ENCODE results near the gene WARS2. TPM values are rescaled to one million over a fixed set of nuclear protein-coding genes. Genes with fewer than 3 reads are reported as not detected.

WARS2 gene
- polyA plus RNA-seq, 1 experiment, result 12.6 TPM

GRCh38 chr1:118992868-118993699 lies 147.4 kb downstream of the WARS2 start:
- no peak for TF ChIP-seq CTCF (IDR thresholded peaks at IDR 0.05; ENCODE audit: low read depth, low read length)
- CTCF ChIA-PET, result interaction anchor here (2.2 kb wide), 1 partner anchor 16 kb away, joined by 9 read pairs; no protein-coding TSS in a partner anchor
- POLR2A ChIA-PET, result no interaction called here
- Histone ChIP-seq H3K27ac (ENCODE audit: low read depth, low read length) (no peak overlapping the region), H3K4me3 (ENCODE audit: low read depth, low read length) (no peak overlapping the region), H3K27me3 (ENCODE audit: control insufficient read depth, insufficient read depth, low read length) (peaks cover 98% of the 10 kb centered on the region), H3K9me3 (ENCODE audit: control insufficient read depth, insufficient read depth, low read length) (peaks cover 2% of the 10 kb centered on the region; the same call in 1 of the 2 replicates)
- no peak for DNase-seq (ENCODE audit: low read depth, low spot score)

GRCh38 chr1:118992237-118992825 lies 148.1 kb downstream of the WARS2 start:
- H3K27ac ChIP-seq (ENCODE audit: low read depth, low read length), result no peak overlapping the region
- H3K27me3 ChIP-seq (ENCODE audit: control insufficient read depth, insufficient read depth, low read length), result peaks cover 99% of the 10 kb centered on the region
- no peak for TF ChIP-seq CTCF (IDR thresholded peaks at IDR 0.05; ENCODE audit: low read depth, low read length)
- no peak for DNase-seq (ENCODE audit: low read depth, low spot score)
- H3K4me3 ChIP-seq (ENCODE audit: low read depth, low read length), result no peak overlapping the region
- peaks cover 2% of the 10 kb centered on the region; the same call in 1 of the 2 replicates for H3K9me3 ChIP-seq (ENCODE audit: control insufficient read depth, insufficient read depth, low read length)
- ChIA-PET CTCF (no interaction called here), POLR2A (no interaction called here)

- Histone ChIP-seq H3K27ac (ENCODE audit: low read depth, low read length) (no peak overlapping the region), H3K9me3 (ENCODE audit: control insufficient read depth, insufficient read depth, low read length) (peaks cover 3% of the 10 kb centered on the region; the same call in 1 of the 2 replicates), H3K27me3 (ENCODE audit: control insufficient read depth, insufficient read depth, low read length) (peaks cover 99% of the 10 kb centered on the region), H3K4me3 (ENCODE audit: low read depth, low read length) (no peak overlapping the region)
- no peak for TF ChIP-seq CTCF (IDR thresholded peaks at IDR 0.05; ENCODE audit: low read depth, low read length)
- ChIA-PET POLR2A (no interaction called here), CTCF (no interaction called here)
- no peak for DNase-seq (ENCODE audit: low read depth, low spot score)
These were observed 149.0 kb downstream of the WARS2 start for GRCh38 chr1:118991448-118991847.

- no peak for DNase-seq (ENCODE audit: low read depth, low spot score)
- peaks cover 99% of the 10 kb centered on the region for H3K27me3 ChIP-seq (ENCODE audit: control insufficient read depth, insufficient read depth, low read length)
- H3K27ac ChIP-seq (ENCODE audit: low read depth, low read length), result no peak overlapping the region
- TF ChIP-seq CTCF (IDR thresholded peaks at IDR 0.05; ENCODE audit: low read depth, low read length), result no peak
- H3K4me3 ChIP-seq (ENCODE audit: low read depth, low read length), result no peak overlapping the region
- ChIA-PET POLR2A (no interaction called here), CTCF (no interaction called here)
- peaks cover 5% of the 10 kb centered on the region; the same call in 1 of the 2 replicates for H3K9me3 ChIP-seq (ENCODE audit: control insufficient read depth, insufficient read depth, low read length)
These were observed 149.8 kb downstream of the WARS2 start for GRCh38 chr1:118990513-118991152.

All from AG04450 (cell line).